COLO668 (cell line): ENCODE results near the gene CYTL1.
"Not testable (repeated sequence)": the region's sequence is repeated elsewhere in the genome, so short reads cannot be mapped to it uniquely, and the experiment has no call there.

Experiments
- DNase-seq: peaks from one replicate; lab custom pipeline; 2025; ENCODE audit not compliant: unreplicated experiment; lab: John Stamatoyannopoulos, UW

The CYTL1 gene

DNA sequence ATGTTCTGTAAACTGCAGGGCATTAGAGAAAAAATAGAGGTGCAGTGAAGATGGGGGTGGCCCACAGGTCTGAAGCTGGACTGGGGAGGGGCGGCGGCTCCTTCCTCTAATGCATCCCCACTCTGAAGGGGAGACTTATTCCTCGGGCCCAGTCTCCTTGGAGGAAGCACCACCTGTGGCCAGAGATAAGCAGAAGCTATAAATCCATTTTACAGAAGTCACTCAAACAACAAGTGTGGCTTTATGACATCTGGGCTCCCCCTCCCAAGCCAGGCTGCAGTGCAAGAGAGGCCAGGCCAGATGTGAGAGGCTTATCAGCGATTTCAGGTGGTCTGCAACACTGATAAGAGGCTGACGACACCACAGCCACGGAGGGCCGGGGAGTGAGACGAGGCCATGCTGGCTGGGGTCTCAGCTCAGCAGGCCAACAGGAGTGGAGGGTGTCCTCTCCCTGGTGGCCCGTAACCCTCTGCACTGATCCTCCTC lies 15.8 kb downstream of the CYTL1 start:
- no peak for DNase-seq

GRCh38 chr4:5001641-5002040 lies 17.6 kb downstream of the CYTL1 start:
- not testable (repeated sequence) for DNase-seq

DNA sequence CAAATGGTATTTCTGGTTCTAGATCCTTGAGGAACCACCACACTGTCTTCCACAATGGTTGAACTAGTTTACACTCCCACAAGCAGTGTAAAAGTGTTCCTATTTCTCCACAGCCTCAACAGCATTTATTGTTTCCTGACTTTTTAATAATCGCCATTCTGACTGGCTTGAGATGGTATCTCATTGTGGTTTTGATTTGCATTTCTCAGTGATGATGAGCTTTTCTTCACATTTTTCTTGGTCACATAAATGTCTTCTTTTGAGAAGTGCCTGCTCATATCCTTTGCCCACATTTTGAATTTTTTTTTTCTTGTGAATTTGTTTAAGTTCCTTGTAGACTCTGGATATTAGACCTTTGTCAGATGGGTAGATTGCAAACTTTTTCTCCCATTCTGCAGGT lies 22.3 kb downstream of the CYTL1 start:
- DNase-seq, result not testable (repeated sequence)

DNA sequence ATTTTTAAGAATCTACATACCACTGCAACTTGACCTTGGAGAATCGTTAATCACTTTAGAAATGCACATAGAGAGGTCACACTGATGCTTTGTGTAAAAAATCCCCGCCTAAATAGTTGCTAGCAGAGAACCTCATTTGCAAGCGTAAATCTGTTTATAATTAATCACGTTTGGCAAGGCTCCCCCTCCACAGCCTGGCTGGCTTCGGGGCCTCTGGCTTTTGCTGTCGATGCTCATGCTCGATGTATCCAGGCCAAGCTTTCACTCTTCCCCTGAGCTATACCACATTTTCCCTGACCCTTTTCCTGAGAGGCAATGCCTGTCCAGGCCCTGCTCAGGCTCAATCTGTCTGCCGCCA lies 23.4 kb downstream of the CYTL1 start:
- DNase-seq, result no peak

GRCh38 chr4:4995103-4995907 lies 24.0 kb downstream of the CYTL1 start:
- DNase-seq, result peak; percentile 53

DNA sequence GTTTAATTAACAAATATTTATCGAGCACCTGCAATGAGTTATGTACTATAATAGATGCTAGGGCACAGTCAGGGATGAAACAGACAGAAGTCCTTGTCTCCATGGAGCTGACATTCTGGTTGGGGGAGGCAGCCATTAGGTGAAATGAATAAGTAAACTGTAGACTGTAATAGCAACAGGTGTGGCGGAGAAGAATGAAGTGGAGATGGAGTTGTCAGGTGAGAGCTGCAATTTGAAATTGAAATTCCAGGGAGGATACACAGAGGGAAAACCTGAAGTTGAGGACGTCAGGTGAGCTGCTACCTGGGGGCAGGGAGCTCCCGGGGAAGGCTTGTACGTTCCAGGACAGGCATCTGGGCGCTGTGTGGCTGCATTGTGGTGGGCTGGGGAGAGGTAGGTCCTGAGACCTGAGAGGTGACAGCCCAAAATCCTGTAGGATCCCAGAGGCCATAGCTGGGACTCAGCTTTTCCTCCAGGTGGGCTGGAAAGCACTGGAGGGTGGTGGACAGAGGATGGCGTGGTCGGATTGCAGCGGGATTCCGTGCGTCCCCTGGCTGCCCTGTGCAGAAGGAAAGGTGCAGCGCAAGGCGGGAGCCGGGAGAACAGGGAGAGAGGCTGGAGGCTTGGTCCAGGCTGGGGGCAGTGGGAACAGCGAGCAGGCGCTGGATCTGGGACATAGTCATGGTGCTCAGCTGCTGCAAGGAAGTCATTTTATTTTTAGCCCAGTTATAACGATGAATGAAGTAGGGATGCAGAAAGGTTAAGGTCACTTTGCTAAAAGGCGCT lies 24.8 kb downstream of the CYTL1 start:
- DNase-seq, result no peak

GRCh38 chr4:4992833-4993232 lies 26.4 kb downstream of the CYTL1 start:
- no peak for DNase-seq

DNA sequence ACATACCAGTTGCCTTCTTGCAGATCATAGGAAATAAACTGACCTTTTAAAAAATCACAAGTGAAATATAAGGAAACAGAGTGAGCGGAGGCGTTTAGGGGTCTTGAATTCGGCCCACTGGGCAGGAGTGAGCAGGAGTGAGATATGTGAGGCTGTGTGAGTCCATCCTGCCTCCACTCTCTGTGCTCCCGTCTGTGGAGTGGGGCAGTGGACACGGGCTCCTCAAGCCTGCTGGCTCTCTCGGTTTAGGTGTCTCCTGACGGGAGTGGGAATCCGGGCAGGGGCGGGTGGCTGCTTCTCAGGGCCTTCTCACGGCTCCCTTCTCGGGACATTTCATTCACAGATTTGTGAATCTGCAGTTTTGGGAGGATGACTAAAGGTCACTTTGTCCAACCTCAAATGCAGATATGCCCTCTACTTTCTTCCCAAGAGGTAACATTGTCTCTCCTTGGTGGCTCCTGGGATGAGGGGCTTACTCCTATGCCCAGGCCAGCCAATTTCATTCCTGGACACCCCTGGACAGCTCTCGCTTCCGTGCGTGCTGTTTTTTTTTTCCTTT lies 27.6 kb downstream of the CYTL1 start:
- no peak for DNase-seq

DNA sequence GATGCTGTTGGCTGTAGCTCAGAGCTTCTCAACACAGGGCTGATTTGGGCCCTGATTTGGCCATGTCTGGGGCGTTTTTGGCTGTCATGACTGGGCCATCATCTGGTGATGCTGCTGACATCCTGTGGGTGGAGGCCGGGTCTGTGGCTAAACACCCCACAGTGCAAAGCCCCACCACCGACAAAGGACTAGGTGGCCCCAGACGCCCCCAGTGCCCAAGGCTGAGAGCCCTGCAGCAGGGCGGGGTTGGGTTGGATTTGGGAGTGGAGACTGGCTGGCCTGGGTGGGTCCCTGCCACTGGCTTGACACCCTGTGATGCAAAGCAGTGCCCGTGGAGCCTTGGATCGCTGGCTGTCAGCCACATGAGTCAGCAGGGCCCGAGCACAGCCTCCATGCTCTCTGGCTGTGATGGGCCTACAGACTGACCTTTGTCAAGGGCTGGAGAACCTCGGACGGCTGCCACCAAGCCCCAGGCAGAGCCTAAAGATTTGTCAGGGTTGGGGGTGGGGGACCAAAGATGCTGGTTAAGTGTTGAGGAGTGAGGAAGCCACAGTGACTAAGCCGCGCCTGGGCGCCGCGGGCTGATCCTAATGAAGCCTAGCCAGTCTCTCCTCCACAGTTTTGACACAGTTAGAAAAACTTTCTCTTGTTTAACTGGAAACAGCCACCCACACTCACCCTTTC lies 28.3 kb downstream of the CYTL1 start:
- DNase-seq, result no peak

GRCh38 chr4:4990329-4990728 lies 28.9 kb downstream of the CYTL1 start:
- no peak for DNase-seq

GRCh38 chr4:4989083-4989622 lies 30.1 kb downstream of the CYTL1 start:
- DNase-seq, result no peak

DNA sequence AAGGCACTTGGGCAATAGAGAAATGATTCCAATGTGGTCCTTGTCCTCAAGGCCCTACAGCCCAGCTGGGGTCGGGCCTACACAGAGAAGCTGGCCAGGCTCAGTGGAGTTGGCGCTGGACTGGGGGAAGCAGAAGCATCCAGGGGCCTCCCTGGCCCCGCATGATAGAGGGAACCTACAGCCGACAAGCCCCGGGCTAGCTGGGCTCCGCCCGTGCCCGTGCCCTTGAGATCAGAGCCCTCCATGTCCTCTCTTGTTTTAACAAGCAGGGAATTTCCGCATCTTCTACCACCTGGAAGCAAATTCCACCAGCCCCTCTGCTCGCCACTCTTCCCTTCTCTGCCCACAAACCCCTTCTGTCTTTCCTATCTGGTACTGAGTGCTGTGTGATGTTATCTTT lies 31.6 kb downstream of the CYTL1 start:
- no peak for DNase-seq

DNA sequence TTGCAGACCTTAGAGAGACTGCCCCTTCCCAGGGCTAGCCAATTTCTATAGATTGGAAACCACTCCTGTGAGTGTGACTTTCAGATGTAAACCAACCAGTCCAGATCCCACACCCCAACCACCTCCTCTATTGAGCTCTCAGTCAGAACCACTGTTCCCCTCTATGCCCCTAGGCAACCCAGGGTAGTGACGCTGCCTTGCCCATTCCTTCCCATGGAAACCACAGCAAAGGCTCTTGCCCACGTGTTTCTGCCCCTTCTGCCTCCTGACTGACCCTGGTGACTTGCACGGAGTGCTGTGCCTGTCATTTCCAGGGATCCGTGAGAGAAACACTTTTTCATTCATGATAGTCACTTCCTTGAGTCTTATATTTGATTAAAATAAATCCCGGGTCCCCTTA lies 32.4 kb downstream of the CYTL1 start:
- DNase-seq, result no peak

DNA sequence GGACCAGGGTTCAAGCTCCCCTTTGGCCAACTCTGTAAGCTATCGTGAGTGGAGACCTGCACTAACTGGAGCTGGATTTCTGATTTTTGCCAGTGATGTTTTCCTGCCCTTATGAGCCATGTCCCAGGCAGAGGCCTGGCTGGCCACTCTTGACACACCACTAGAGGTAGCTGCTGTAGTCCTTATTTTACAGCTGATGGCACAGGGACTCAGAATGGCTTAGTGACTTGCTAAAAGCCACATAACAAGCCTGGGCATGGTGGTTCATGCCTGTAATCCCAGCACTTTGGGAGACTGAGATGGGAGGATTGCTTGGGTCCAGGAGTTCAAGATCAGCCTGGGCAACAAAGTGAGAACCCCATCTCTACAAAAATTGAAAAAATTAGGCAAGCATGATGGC lies 33.4 kb downstream of the CYTL1 start:
- no peak for DNase-seq

GRCh38 chr4:4985036-4985435 lies 34.2 kb downstream of the CYTL1 start:
- DNase-seq, result no peak

DNA sequence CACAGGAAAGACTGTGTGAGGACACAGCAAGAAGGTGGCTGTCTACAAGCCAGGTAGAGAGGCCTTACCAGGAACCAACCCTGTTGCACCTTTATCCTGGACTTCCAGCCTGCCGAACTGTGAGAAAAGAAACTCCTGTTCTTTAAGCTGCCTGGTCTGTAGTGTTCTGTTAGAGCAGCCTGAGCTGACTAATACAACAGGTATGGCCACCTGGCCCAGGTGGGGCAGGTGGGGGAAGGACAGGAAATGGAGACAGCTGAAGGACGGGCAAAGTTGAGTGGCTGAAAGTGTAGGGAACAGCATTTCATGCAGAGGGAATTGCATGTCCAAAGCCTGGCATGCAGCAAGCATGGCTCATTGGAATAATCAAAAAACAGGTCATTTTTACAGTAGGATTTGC lies 35.1 kb downstream of the CYTL1 start:
- DNase-seq, result peak; percentile 4

DNA sequence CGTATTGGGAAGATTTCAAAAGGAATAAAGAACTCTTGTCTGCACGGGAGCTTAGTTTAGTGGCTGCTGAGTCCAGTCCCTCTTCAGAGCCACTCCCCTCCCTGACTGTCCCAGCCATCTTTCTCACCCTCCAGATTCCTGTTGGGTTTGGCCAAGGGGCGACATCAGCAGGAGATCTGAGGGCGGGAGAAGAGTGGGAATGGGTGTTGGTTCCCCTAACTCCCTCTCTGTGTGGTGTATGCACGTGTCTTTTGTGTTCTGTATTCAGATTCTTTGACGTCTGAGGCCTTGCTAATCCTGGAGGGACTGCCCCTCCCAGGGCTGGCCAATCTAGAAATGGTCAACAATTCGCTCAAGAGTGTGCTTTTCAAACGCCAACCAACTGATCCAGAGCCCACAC lies 37.4 kb downstream of the CYTL1 start:
- no peak for DNase-seq

- DNase-seq, result no peak
Measured at GRCh38 chr4:4981427-4981826, 37.8 kb downstream of the CYTL1 start.

DNA sequence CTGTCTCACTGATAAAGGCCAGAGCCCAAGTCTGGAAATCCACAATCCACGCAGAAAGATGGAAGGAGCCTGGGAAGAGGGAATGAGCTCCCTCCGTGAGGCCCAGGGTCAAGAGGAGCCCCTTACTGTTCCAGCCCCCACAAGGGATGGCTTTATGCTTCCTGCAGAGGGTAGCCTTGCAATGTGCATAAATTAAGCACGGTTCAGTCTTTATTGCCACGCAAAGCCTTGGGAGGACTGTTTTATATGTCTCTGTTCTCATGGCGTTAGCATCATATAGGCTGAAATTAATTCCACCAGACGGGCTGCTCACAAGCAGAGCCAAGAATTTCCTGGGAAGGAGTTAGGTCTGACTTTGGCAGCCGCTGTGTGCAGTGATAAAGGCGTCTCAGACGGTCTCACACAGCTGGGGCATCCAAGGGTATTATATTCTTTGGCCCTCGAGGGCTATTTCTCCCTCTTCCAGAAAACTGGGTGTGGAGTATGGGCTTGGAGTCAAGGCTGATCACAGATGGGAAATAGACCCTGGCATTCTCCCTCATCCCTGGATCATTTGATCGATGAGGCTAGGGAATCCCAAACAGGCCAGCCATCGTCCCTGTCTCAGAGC lies 38.5 kb downstream of the CYTL1 start:
- no peak for DNase-seq

GRCh38 chr4:4979971-4980370 lies 39.3 kb downstream of the CYTL1 start:
- no peak for DNase-seq

GRCh38 chr4:4974727-4975126 lies 44.5 kb downstream of the CYTL1 start:
- DNase-seq, result no peak
